CD14-positive monocyte (primary cell): ENCODE data around the gene RPS6KB2. TPM values are rescaled to one million over a fixed set of nuclear protein-coding genes. Genes with fewer than 3 reads are reported as not detected.
A peak's percentile ranks its signal among the peaks of the same experiment; 100 is the strongest.
"Not testable (repeated sequence)": the region's sequence is repeated elsewhere in the genome, so short reads cannot be mapped to it uniquely, and the experiment has no call there.

Experiments
- DNase-seq, 3 donors: peaks; one replicate each; pipeline ENCODE4 v3.0.0-alpha.2; 2011 to 2022
- H2AFZ ChIP-seq: 2 replicates; pipeline ENCODE4 v1.6.0; 2012; ENCODE audit warnings: mild to moderate bottlenecking, low read depth, low read length, inconsistent platforms; ENCODE audit not compliant: insufficient read depth, poor library complexity, severe bottlenecking
- H3K27ac ChIP-seq, 2 donors: 1 replicate in 1 of 2; 2 replicates in 1 of 2; pipeline ENCODE4 v1.5.1; 2012 to 2013; ENCODE audit warnings: low read length in 2 of 2, control low read depth in 1 of 2, inconsistent platforms in 1 of 2, low read depth in 1 of 2, mild to moderate bottlenecking in 1 of 2
- H3K27me3 ChIP-seq, 2 donors: one replicate each; pipeline versions ENCODE4 v1.6.0 to v1.6.1; 2011 to 2013; ENCODE audit warnings: low read length in 2 of 2; ENCODE audit not compliant: control insufficient read depth in 2 of 2, insufficient read depth in 2 of 2
- H3K36me3 ChIP-seq, 2 donors: replicated peaks in 1 of 2; 1 replicate in 1 of 2; 2 replicates in 1 of 2; pipeline versions ENCODE4 v1.5.1 to v1.6.1; 2012 to 2013; ENCODE audit warnings: low read length in 2 of 2, control low read depth in 1 of 2, inconsistent platforms in 1 of 2, mild to moderate bottlenecking in 1 of 2; ENCODE audit not compliant: insufficient read depth in 2 of 2, control insufficient read depth in 1 of 2
- H3K4me1 ChIP-seq, 2 donors: 1 replicate in 1 of 2; 2 replicates in 1 of 2; pipeline versions ENCODE4 v1.5.1 to v1.6.1; 2012 to 2013; ENCODE audit warnings: low read length in 2 of 2, control low read depth in 1 of 2, inconsistent platforms in 1 of 2, mild to moderate bottlenecking in 1 of 2, moderate library complexity in 1 of 2; ENCODE audit not compliant: insufficient read depth in 2 of 2, control insufficient read depth in 1 of 2
- H3K4me2 ChIP-seq: replicated peaks from 2 replicates; pipeline ENCODE3; 2012; ENCODE audit warnings: low read length, moderate library complexity, mild to moderate bottlenecking; ENCODE audit not compliant: poor library complexity, severe bottlenecking; ENCODE audit errors: extremely low read depth
- H3K4me3 ChIP-seq, 3 experiments: fragments of 200-600 bp in 1 of 3; sonication (generic) in 1 of 3; replicated peaks in 1 of 3; 1 replicate in 2 of 3; 2 replicates in 1 of 3; pipeline ENCODE4 v1.5.1; 2011 to 2013; ENCODE audit warnings: low read length in 3 of 3, mild to moderate bottlenecking in 3 of 3, control low read depth in 2 of 3, low read depth in 2 of 3, inconsistent platforms in 1 of 3, moderate library complexity in 1 of 3
- H3K79me2 ChIP-seq: 2 replicates; pipeline ENCODE4 v1.6.0; 2012; ENCODE audit warnings: mild to moderate bottlenecking, control low read depth, inconsistent platforms, low read length, moderate library complexity; ENCODE audit not compliant: insufficient read depth
- H3K9ac ChIP-seq: 2 replicates; pipeline ENCODE4 v1.6.0; 2017; ENCODE audit warnings: low read length, mild to moderate bottlenecking; ENCODE audit not compliant: insufficient read depth, poor library complexity, severe bottlenecking
- H3K9me3 ChIP-seq, 2 donors: replicated peaks in 1 of 2; 1 replicate in 1 of 2; 2 replicates in 1 of 2; pipeline versions ENCODE4 v1.5.1 to v1.6.1; 2012 to 2013; ENCODE audit warnings: low read length in 2 of 2, control low read depth in 1 of 2; ENCODE audit not compliant: control insufficient read depth in 1 of 2, insufficient read depth in 1 of 2
- H4K20me1 ChIP-seq: 2 replicates; pipeline ENCODE4 v1.6.0; 2012; ENCODE audit warnings: mild to moderate bottlenecking, low read length, control low read depth, moderate library complexity; ENCODE audit not compliant: insufficient read depth
- H3K27ac Mint-ChIP-seq, 7 donors: one replicate each; pipeline ENCODE4 v1.8.0; 2020; ENCODE audit warnings: mild to moderate bottlenecking in 7 of 7, mixed read lengths in 7 of 7, moderate library complexity in 6 of 7, inconsistent platforms in 2 of 7
- H3K27me3 Mint-ChIP-seq, 3 donors: one replicate each; pipeline ENCODE4 v1.8.0; 2021 to 2022; ENCODE audit warnings: low read depth in 3 of 3, mild to moderate bottlenecking in 3 of 3, mixed read lengths in 3 of 3, moderate library complexity in 3 of 3, inconsistent platforms in 1 of 3
- H3K36me3 Mint-ChIP-seq, 2 donors: one replicate each; pipeline ENCODE4 v1.8.0; 2020; ENCODE audit warnings: mixed read lengths in 2 of 2, inconsistent platforms in 1 of 2, mild to moderate bottlenecking in 1 of 2
- H3K4me1 Mint-ChIP-seq: one replicate; pipeline ENCODE4 v1.8.0; 2020; ENCODE audit warnings: mild to moderate bottlenecking, mixed read lengths
- H3K4me3 Mint-ChIP-seq, 2 donors: one replicate each; pipeline ENCODE4 v1.8.0; 2020; ENCODE audit warnings: mild to moderate bottlenecking in 2 of 2, mixed read lengths in 2 of 2, moderate library complexity in 1 of 2
- H3K9me3 Mint-ChIP-seq, 7 donors: one replicate each; pipeline ENCODE4 v1.8.0; 2020 to 2022; ENCODE audit warnings: mixed read lengths in 7 of 7, mild to moderate bottlenecking in 6 of 7, moderate library complexity in 6 of 7, inconsistent platforms in 2 of 7
- WGBS: methylation state at CpG from one replicate; pipeline ENCODE4 v1.1.5; 2013; ENCODE audit warnings: missing lambda C conversion rate; ENCODE audit not compliant: insufficient coverage; 5-methylcytosine and 5-hydroxymethylcytosine counted together
- intact Hi-C, 2 donors: fragments of 100-400 bp; cut with micrococcal nuclease; formaldehyde crosslinking; loops; one replicate each; pipeline versions ENCODE4 v1.15.0 to v1.15.1; 2023
- polyA plus RNA-seq, 3 donors: library from polyadenylated mRNA; depleted of rRNA in 1 of 3; unstranded in 2 of 3; stranded (reverse) in 1 of 3; fragments of 300-500 nt in 2 of 3; fragments of >200 nt in 1 of 3; fragmentation: Illumina TruSeq in 2 of 3; gene quantifications; 1 replicate in 2 of 3; 2 replicates in 1 of 3; pipeline ENCODE4 v1.2.3, GENCODE V29; 2012 to 2021
- TF ChIP-seq, protein P1 (sequence below): fragments of 200-600 bp; IDR thresholded peaks from one replicate; pipeline ENCODE4 v1.8.0; 2022; ENCODE audit warnings: antibody characterized with exemption, mild to moderate bottlenecking

The RPS6KB2 gene
- polyA plus RNA-seq, 3 donors = 51.6 to 101 (median 53.8) TPM

DNA sequence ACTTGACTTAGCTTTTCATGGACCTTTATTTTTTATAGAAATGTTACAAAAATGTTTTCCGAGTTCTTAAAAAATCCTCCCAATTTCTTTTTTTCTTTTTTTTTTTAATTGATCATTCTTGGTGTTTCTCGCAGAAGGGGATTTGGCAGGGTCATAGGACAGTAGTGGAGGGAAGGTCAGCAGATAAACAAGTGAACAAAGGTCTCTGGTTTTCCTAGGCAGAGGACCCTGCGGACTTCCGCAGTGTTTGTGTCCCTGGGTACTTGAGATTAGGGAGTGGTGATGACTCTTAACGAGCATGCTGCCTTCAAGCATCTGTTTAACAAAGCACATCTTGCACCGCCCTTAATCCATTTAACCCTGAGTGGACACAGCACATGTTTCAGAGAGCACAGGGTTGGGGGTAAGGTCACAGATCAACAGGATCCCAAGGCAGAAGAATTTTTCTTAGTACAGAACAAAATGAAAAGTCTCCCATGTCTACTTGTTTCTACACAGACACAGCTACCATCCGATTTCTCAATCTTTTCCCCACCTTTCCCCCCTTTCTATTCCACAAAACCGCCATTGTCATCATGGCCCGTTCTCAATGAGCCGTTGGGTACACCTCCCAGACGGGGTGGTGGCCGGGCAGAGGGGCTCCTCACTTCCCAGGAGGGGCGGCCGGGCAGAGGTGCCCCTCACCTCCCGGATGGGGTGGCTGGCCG is 49.2 kb downstream of the RPS6KB2 start:
- H3K9ac ChIP-seq, H3K27ac Mint-ChIP-seq, H3K27me3 ChIP-seq, H2AFZ ChIP-seq, H3K4me3 ChIP-seq, H3K9me3 Mint-ChIP-seq, H3K79me2 ChIP-seq, H4K20me1 ChIP-seq, intact Hi-C loops, H3K4me2 ChIP-seq, H3K36me3 ChIP-seq, H3K36me3 Mint-ChIP-seq, DNase-seq, H3K9me3 ChIP-seq, H3K27ac ChIP-seq, H3K4me1 Mint-ChIP-seq: not testable (repeated sequence)
- H3K27me3 Mint-ChIP-seq = peaks cover 9 to 15% (median 9%) of the 10 kb centered on the region in 3 donors
- peaks cover 9 to 11% of the 10 kb centered on the region in 2 donors for H3K4me1 ChIP-seq
- 54% methylated on average over 3 of the region's 16 CpGs for WGBS
- H3K4me3 Mint-ChIP-seq = peak overlapping the region in 1 of 2 donors; percentile 42

DNA sequence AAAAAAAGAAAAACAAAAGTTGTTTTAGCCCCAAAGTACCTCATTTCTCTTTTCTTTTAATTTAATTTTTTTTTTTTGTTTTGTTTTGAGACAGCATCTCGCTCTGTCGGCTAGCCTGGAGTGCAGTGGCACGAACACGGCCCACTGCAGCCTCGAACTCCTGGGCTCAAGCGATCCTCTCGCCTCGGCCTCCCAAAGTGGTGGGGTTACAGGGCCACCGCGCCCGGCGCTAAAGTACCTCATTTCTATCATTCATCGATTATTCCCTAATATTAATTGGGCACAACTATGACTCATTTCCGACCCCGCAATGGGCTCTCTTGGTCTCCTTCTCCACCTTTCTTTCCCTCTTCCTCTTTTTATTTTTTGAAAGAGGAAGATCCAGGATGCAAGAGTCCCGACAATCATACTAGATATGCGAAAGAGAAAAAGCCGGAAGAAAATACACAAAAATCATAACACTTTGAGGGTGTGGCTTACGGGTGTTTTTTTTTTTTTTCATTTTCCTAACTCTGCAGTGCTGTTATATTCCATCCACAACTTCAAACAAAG is 54.1 kb downstream of the RPS6KB2 start:
- peak overlapping the region; percentile 83 to 93 for H3K27ac ChIP-seq
- H3K27me3 Mint-ChIP-seq = peaks cover 2 to 13% (median 4%) of the 10 kb centered on the region in 3 donors
- H3K27ac Mint-ChIP-seq = peak overlapping the region; percentile 94 to 99 (median 97)
- DNase-seq = peak in 2 of 3 donors; percentile 72 to 76
- H3K4me1 Mint-ChIP-seq = peaks cover 40% of the 10 kb centered on the region
- peak overlapping the region; percentile 28 to 80 (median 34) for H3K4me3 ChIP-seq
- no peaks in the 10 kb centered on the region for H3K27me3 ChIP-seq
- H3K36me3 ChIP-seq = peaks cover 0 to 11% of the 10 kb centered on the region in 2 donors
- 44% methylated on average over 6 of the region's 19 CpGs for whole genome bisulfite sequencing
- H2AFZ ChIP-seq = peak overlapping the region; percentile 86
- H4K20me1 ChIP-seq = peaks cover 34% of the 10 kb centered on the region
- H3K4me1 ChIP-seq = peaks cover 44 to 48% of the 10 kb centered on the region in 2 donors
- peak overlapping the region; percentile 88 to 94 for H3K4me3 Mint-ChIP-seq
- peaks cover 14 to 15% of the 10 kb centered on the region in 2 donors for H3K36me3 Mint-ChIP-seq
- intact Hi-C loops = no loop called here
- peaks cover 36% of the 10 kb centered on the region for H3K79me2 ChIP-seq
- peak overlapping the region; percentile 62 for H3K9ac ChIP-seq
- peaks cover 0 to 8% (median 2%) of the 10 kb centered on the region in 7 donors for H3K9me3 Mint-ChIP-seq
- peak overlapping the region; percentile 62 for H3K4me2 ChIP-seq
- TF ChIP-seq, protein P1, sequence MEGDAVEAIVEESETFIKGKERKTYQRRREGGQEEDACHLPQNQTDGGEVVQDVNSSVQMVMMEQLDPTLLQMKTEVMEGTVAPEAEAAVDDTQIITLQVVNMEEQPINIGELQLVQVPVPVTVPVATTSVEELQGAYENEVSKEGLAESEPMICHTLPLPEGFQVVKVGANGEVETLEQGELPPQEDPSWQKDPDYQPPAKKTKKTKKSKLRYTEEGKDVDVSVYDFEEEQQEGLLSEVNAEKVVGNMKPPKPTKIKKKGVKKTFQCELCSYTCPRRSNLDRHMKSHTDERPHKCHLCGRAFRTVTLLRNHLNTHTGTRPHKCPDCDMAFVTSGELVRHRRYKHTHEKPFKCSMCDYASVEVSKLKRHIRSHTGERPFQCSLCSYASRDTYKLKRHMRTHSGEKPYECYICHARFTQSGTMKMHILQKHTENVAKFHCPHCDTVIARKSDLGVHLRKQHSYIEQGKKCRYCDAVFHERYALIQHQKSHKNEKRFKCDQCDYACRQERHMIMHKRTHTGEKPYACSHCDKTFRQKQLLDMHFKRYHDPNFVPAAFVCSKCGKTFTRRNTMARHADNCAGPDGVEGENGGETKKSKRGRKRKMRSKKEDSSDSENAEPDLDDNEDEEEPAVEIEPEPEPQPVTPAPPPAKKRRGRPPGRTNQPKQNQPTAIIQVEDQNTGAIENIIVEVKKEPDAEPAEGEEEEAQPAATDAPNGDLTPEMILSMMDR = no peak
- H3K9me3 ChIP-seq = no peaks in the 10 kb centered on the region
